PC-3 (cell line): ENCODE measurements around the gene MAU2. TPM values are rescaled to one million over a fixed set of nuclear protein-coding genes. Genes with fewer than 3 reads are reported as not detected.

Source experiments
- ATAC-seq: fragments of 200-7000 bp; cut with Tn5 transposase; 2 replicates; pipeline ENCODE4 v1.9.1; 2020; ENCODE audit warnings: mild to moderate bottlenecking, moderate library complexity
- BruUV-seq: library from RNA; stranded (reverse); fragments of 400-500 nt; replicated peaks from 2 replicates; lab custom pipeline; 2021; lab: Mats Ljungman, UMichigan
- CTCF ChIA-PET: fragments of 300-600 bp; sonication (Branson Sonifier 250); formaldehyde crosslinking; loops from one replicate; lab custom pipeline; 2022; ENCODE audit warnings: antibody characterized with exemption; lab: Charles Lee
- POLR2A ChIA-PET: fragments of 300-600 bp; sonication (Branson Sonifier 250); formaldehyde crosslinking; loops from one replicate; lab custom pipeline; 2022; ENCODE audit warnings: antibody characterized with exemption; ENCODE audit not compliant: unreplicated experiment; lab: Charles Lee
- DNase-seq: peaks from one replicate; pipeline ENCODE4 v3.0.0-alpha.2; 2015
- H2AFZ ChIP-seq: fragments of 300-600 bp; sonication (generic); 2 replicates; pipeline ENCODE4 v1.6.0; 2016; ENCODE audit warnings: antibody characterized with exemption, low read length
- H3F3A ChIP-seq: fragments of 300-600 bp; sonication (generic); one replicate; pipeline ENCODE4 v1.6.0; 2017; ENCODE audit warnings: antibody characterized with exemption, low read length, control low read depth, mild to moderate bottlenecking; ENCODE audit not compliant: unreplicated experiment
- H3K27ac ChIP-seq: fragments of 300-600 bp; sonication (generic); 2 replicates; pipeline ENCODE4 v1.5.1; 2016; ENCODE audit warnings: mild to moderate bottlenecking, low read length
- H3K27me3 ChIP-seq: fragments of 300-600 bp; sonication (generic); 2 replicates; pipeline ENCODE4 v1.6.1; 2016; ENCODE audit warnings: low read length, mixed read lengths
- H3K36me3 ChIP-seq: fragments of 300-600 bp; sonication (generic); 2 replicates; pipeline ENCODE4 v1.6.1; 2016; ENCODE audit warnings: low read depth, mixed run types, low read length, mixed read lengths
- H3K4me1 ChIP-seq: fragments of 300-600 bp; sonication (generic); 2 replicates; pipeline ENCODE4 v1.5.1; 2016; ENCODE audit warnings: low read length; ENCODE audit not compliant: insufficient read depth
- H3K4me2 ChIP-seq: fragments of 300-600 bp; sonication (generic); 2 replicates; pipeline ENCODE4 v1.6.0; 2016; ENCODE audit warnings: low read length
- H3K4me3 ChIP-seq: fragments of 300-600 bp; sonication (generic); 2 replicates; pipeline ENCODE4 v1.5.1; 2016; ENCODE audit warnings: mild to moderate bottlenecking, low read length, mixed read lengths
- H3K79me2 ChIP-seq: fragments of 300-600 bp; sonication (generic); 2 replicates; pipeline ENCODE4 v1.6.1; 2017; ENCODE audit warnings: low read length, mixed read lengths
- H3K9ac ChIP-seq: fragments of 300-600 bp; sonication (generic); 2 replicates; pipeline ENCODE4 v1.6.0; 2016; ENCODE audit warnings: mild to moderate bottlenecking, low read length
- H3K9me2 ChIP-seq: fragments of 300-600 bp; sonication (generic); replicated peaks from 2 replicates; pipeline ENCODE4 v1.6.1; 2016; ENCODE audit warnings: mixed run types, low read length, mixed read lengths
- H3K9me3 ChIP-seq: fragments of 300-600 bp; sonication (generic); 2 replicates; pipeline ENCODE4 v1.6.1; 2016; ENCODE audit warnings: low read length, mixed read lengths
- H4K20me1 ChIP-seq: fragments of 300-600 bp; sonication (generic); 2 replicates; pipeline ENCODE4 v1.6.1; 2016; ENCODE audit warnings: low read length, mixed read lengths
- CTCF ChIP-seq: fragments of 300-600 bp; sonication (generic); conservative IDR thresholded peaks from 2 replicates; pipeline ENCODE4 v1.5.1; 2017; ENCODE audit warnings: antibody characterized with exemption, low read depth, mild to moderate bottlenecking, low read length
- EZH2 ChIP-seq: fragments of 300-600 bp; sonication (generic); IDR thresholded peaks from one replicate; pipeline ENCODE4 v1.6.1; 2017; ENCODE audit warnings: antibody characterized with exemption, mild to moderate bottlenecking, low read length; ENCODE audit not compliant: unreplicated experiment
- EZH2phosphoT487 ChIP-seq: fragments of 300-600 bp; sonication (generic); IDR thresholded peaks from 2 replicates; pipeline ENCODE4 v1.6.1; 2018; ENCODE audit warnings: mild to moderate bottlenecking, antibody characterized with exemption, low read length, borderline replicate concordance
- intact Hi-C: fragments of 100-400 bp; cut with micrococcal nuclease; formaldehyde crosslinking; loops from 2 replicates; pipeline ENCODE4 v1.9.0; 2023
- total RNA-seq: library from RNA; depleted of rRNA; stranded (reverse); fragments of >200 nt; gene quantifications from 2 replicates; pipeline ENCODE4 v1.2.3, GENCODE V29; 2014

MAU2 gene
- total RNA-seq, 1 experiment from 2014 or later: 32.6 TPM

- H3K27ac ChIP-seq: no peak overlapping the region
- H3K79me2 ChIP-seq: no peaks in the 10 kb centered on the region
- H3K27me3 ChIP-seq: no peaks in the 10 kb centered on the region
- ChIA-PET POLR2A (no interaction called here), CTCF (no interaction called here)
- no peaks in the 10 kb centered on the region for H3K9me2 ChIP-seq
- peaks cover 7% of the 10 kb centered on the region; the same call in 1 of the 2 replicates for H3K36me3 ChIP-seq
- no peaks in the 10 kb centered on the region for H4K20me1 ChIP-seq
- TF ChIP-seq EZH2phosphoT487 (no peak), CTCF (no peak), EZH2 (no peak)
- H3F3A ChIP-seq: no peaks in the 10 kb centered on the region
- no peak overlapping the region for H3K9ac ChIP-seq
- no TSS peak for BruUV-seq
- ATAC-seq: no peak
- intact Hi-C loops: no loop called here
- H3K4me1 ChIP-seq: no peaks in the 10 kb centered on the region
- no peak overlapping the region for H3K4me3 ChIP-seq
- H3K9me3 ChIP-seq: no peaks in the 10 kb centered on the region
- H3K4me2 ChIP-seq: no peak overlapping the region
- H2AFZ ChIP-seq: no peak overlapping the region
- DNase-seq: no peak
Observed at GRCh38 chr19:19354007-19354406, 33.4 kb downstream of the MAU2 start.

GRCh38 chr19:19354932-19355331 lies 34.3 kb downstream of the MAU2 start:
- intact Hi-C loops: no loop called here
- H3K4me3 ChIP-seq: no peak overlapping the region
- POLR2A ChIA-PET: no interaction called here
- no peak overlapping the region for H3K4me2 ChIP-seq
- peaks cover 7% of the 10 kb centered on the region; the same call in 1 of the 2 replicates for H3K36me3 ChIP-seq
- no peaks in the 10 kb centered on the region for H4K20me1 ChIP-seq
- no peaks in the 10 kb centered on the region for H3F3A ChIP-seq
- no peak overlapping the region for H3K9ac ChIP-seq
- ATAC-seq (no peak), DNase-seq (no peak)
- no peak overlapping the region for H3K27ac ChIP-seq
- CTCF ChIA-PET: no interaction called here
- no peaks in the 10 kb centered on the region for H3K9me2 ChIP-seq
- no peaks in the 10 kb centered on the region for H3K79me2 ChIP-seq
- no peaks in the 10 kb centered on the region for H3K27me3 ChIP-seq
- H3K9me3 ChIP-seq: no peaks in the 10 kb centered on the region
- no peaks in the 10 kb centered on the region for H3K4me1 ChIP-seq
- no peak overlapping the region for H2AFZ ChIP-seq
- no peak for TF ChIP-seq EZH2phosphoT487
- TF ChIP-seq EZH2: no peak
- TF ChIP-seq CTCF: no peak
- BruUV-seq: no TSS peak

- CTCF ChIA-PET: no interaction called here
Observed at GRCh38 chr19:19355606-19356139, 35.0 kb downstream of the MAU2 start.

More at GRCh38 chr19:19355606-19356139, 35.0 kb downstream of the MAU2 start:
- Histone ChIP-seq H3K4me1 (no peaks in the 10 kb centered on the region), H4K20me1 (no peaks in the 10 kb centered on the region), H3K79me2 (no peaks in the 10 kb centered on the region), H2AFZ (no peak overlapping the region), H3K4me2 (no peak overlapping the region), H3K27me3 (no peaks in the 10 kb centered on the region), H3K9ac (no peak overlapping the region), H3K9me2 (no peaks in the 10 kb centered on the region), H3K27ac (no peak overlapping the region), H3K36me3 (peaks cover 7% of the 10 kb centered on the region; the same call in 1 of the 2 replicates), H3K4me3 (no peak overlapping the region), H3F3A (no peaks in the 10 kb centered on the region), H3K9me3 (no peaks in the 10 kb centered on the region)
- ATAC-seq (no peak), DNase-seq (no peak)
- TF ChIP-seq EZH2: no peak
- TF ChIP-seq CTCF: no peak
- no peak for TF ChIP-seq EZH2phosphoT487
- POLR2A ChIA-PET: no interaction called here
- intact Hi-C loops: no loop called here
- no TSS peak for BruUV-seq
